Measurements from ENCODE around the gene GPHN. TPM values are rescaled to one million over a fixed set of nuclear protein-coding genes. Genes with fewer than 3 reads are reported as not detected.

GPHN gene
- total RNA-seq, 4 donors from 2014 or later: 16.7 to 34.8 (median 27.0) TPM

GRCh38 chr14:67031920-67032774 lies 524.2 kb downstream of the GPHN start:
- no peak for DNase-seq (ENCODE audit: low spot score in 2 of 2)
- H3K4me3 ChIP-seq: no peak overlapping the region
- no peaks in the 10 kb centered on the region for H3K4me1 ChIP-seq
- TF ChIP-seq CTCF (IDR thresholded peaks at IDR 0.05) (no peak), EP300 (IDR thresholded peaks at IDR 0.05) (no peak), POLR2A (IDR thresholded peaks at IDR 0.05) (no peak), POLR2AphosphoS5 (IDR thresholded peaks at IDR 0.05) (no peak)
- no peaks in the 10 kb centered on the region for H3K27me3 ChIP-seq
- no peak overlapping the region for H3K27ac ChIP-seq
- H3K36me3 ChIP-seq: no peaks in the 10 kb centered on the region
- 100% methylated on average over 3 of the region's 3 CpGs for WGBS
- no peaks in the 10 kb centered on the region for H3K9me3 ChIP-seq

GRCh38 chr14:67045440-67045839 lies 537.5 kb downstream of the GPHN start:
- Histone ChIP-seq H3K27ac (no peak overlapping the region), H3K9me3 (no peaks in the 10 kb centered on the region), H3K4me1 (no peaks in the 10 kb centered on the region), H3K4me3 (no peak overlapping the region), H3K27me3 (no peaks in the 10 kb centered on the region), H3K36me3 (no peaks in the 10 kb centered on the region)
- TF ChIP-seq POLR2A (IDR thresholded peaks at IDR 0.05) (no peak), CTCF (IDR thresholded peaks at IDR 0.05) (no peak), POLR2AphosphoS5 (IDR thresholded peaks at IDR 0.05) (no peak), EP300 (IDR thresholded peaks at IDR 0.05) (no peak)
- no peak for DNase-seq (ENCODE audit: low spot score in 2 of 2)

- 92% methylated on average over 4 of the region's 5 CpGs for WGBS
- H3K4me3 ChIP-seq: no peak overlapping the region
- no peak overlapping the region for H3K27ac ChIP-seq
- no peaks in the 10 kb centered on the region for H3K27me3 ChIP-seq
- no peaks in the 10 kb centered on the region for H3K9me3 ChIP-seq
- no peak for DNase-seq (ENCODE audit: low spot score in 2 of 2)
- peaks cover 6% of the 10 kb centered on the region for H3K36me3 ChIP-seq
- H3K4me1 ChIP-seq: no peaks in the 10 kb centered on the region
- TF ChIP-seq CTCF (IDR thresholded peaks at IDR 0.05) (no peak), POLR2AphosphoS5 (IDR thresholded peaks at IDR 0.05) (no peak), EP300 (IDR thresholded peaks at IDR 0.05) (no peak), POLR2A (IDR thresholded peaks at IDR 0.05) (no peak)
Measured at GRCh38 chr14:67050896-67051295, 542.9 kb downstream of the GPHN start.

- no peaks in the 10 kb centered on the region for H3K27me3 ChIP-seq
- H3K27ac ChIP-seq: no peak overlapping the region
- TF ChIP-seq POLR2AphosphoS5 (IDR thresholded peaks at IDR 0.05): no peak
- TF ChIP-seq CTCF (IDR thresholded peaks at IDR 0.05): no peak
- no peak for TF ChIP-seq EP300 (IDR thresholded peaks at IDR 0.05)
- no peak for TF ChIP-seq POLR2A (IDR thresholded peaks at IDR 0.05)
- no peak overlapping the region for H3K4me3 ChIP-seq
- DNase-seq (ENCODE audit: low spot score in 2 of 2): no peak
- no CpG with 5 or more reads among the region's 21 CpGs for WGBS
- H3K9me3 ChIP-seq: no peaks in the 10 kb centered on the region
- no peaks in the 10 kb centered on the region for H3K4me1 ChIP-seq
- H3K36me3 ChIP-seq: peaks cover 6% of the 10 kb centered on the region
Measured at GRCh38 chr14:67056684-67057083, 548.7 kb downstream of the GPHN start.

GRCh38 chr14:67059596-67059995 lies 551.6 kb downstream of the GPHN start:
- H3K4me1 ChIP-seq: no peaks in the 10 kb centered on the region
- H3K9me3 ChIP-seq: no peaks in the 10 kb centered on the region
- H3K4me3 ChIP-seq: no peak overlapping the region
- no peaks in the 10 kb centered on the region for H3K27me3 ChIP-seq
- peaks cover 13% of the 10 kb centered on the region for H3K36me3 ChIP-seq
- 71% methylated on average over 3 of the region's 3 CpGs for WGBS
- H3K27ac ChIP-seq: no peak overlapping the region
- DNase-seq (ENCODE audit: low spot score in 2 of 2): no peak
- TF ChIP-seq POLR2A (IDR thresholded peaks at IDR 0.05) (no peak), POLR2AphosphoS5 (IDR thresholded peaks at IDR 0.05) (no peak), EP300 (IDR thresholded peaks at IDR 0.05) (no peak)
